Measurements from ENCODE around the gene TRIM31.

- TF ChIP-seq CTCF (IDR thresholded peaks at IDR 0.05; ENCODE audit: low read depth, low read length, missing input control): no peak
- TF ChIP-seq, protein P1, sequence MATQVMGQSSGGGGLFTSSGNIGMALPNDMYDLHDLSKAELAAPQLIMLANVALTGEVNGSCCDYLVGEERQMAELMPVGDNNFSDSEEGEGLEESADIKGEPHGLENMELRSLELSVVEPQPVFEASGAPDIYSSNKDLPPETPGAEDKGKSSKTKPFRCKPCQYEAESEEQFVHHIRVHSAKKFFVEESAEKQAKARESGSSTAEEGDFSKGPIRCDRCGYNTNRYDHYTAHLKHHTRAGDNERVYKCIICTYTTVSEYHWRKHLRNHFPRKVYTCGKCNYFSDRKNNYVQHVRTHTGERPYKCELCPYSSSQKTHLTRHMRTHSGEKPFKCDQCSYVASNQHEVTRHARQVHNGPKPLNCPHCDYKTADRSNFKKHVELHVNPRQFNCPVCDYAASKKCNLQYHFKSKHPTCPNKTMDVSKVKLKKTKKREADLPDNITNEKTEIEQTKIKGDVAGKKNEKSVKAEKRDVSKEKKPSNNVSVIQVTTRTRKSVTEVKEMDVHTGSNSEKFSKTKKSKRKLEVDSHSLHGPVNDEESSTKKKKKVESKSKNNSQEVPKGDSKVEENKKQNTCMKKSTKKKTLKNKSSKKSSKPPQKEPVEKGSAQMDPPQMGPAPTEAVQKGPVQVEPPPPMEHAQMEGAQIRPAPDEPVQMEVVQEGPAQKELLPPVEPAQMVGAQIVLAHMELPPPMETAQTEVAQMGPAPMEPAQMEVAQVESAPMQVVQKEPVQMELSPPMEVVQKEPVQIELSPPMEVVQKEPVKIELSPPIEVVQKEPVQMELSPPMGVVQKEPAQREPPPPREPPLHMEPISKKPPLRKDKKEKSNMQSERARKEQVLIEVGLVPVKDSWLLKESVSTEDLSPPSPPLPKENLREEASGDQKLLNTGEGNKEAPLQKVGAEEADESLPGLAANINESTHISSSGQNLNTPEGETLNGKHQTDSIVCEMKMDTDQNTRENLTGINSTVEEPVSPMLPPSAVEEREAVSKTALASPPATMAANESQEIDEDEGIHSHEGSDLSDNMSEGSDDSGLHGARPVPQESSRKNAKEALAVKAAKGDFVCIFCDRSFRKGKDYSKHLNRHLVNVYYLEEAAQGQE (IDR thresholded peaks at IDR 0.05): no peak
- TF ChIP-seq RAD21 (IDR thresholded peaks at IDR 0.05): no peak
- TF ChIP-seq GABPA (IDR thresholded peaks at IDR 0.05 in 1 of 2, conservative IDR thresholded peaks at IDR 0.05 in 1 of 2): no peak
- TF ChIP-seq JUND (IDR thresholded peaks at IDR 0.05): no peak
- TF ChIP-seq TAF1 (conservative IDR thresholded peaks at IDR 0.05): no peak
- TF ChIP-seq SP1 (IDR thresholded peaks at IDR 0.05): no peak
- no peak for TF ChIP-seq MAX (IDR thresholded peaks at IDR 0.05)
- TF ChIP-seq, protein P2, sequence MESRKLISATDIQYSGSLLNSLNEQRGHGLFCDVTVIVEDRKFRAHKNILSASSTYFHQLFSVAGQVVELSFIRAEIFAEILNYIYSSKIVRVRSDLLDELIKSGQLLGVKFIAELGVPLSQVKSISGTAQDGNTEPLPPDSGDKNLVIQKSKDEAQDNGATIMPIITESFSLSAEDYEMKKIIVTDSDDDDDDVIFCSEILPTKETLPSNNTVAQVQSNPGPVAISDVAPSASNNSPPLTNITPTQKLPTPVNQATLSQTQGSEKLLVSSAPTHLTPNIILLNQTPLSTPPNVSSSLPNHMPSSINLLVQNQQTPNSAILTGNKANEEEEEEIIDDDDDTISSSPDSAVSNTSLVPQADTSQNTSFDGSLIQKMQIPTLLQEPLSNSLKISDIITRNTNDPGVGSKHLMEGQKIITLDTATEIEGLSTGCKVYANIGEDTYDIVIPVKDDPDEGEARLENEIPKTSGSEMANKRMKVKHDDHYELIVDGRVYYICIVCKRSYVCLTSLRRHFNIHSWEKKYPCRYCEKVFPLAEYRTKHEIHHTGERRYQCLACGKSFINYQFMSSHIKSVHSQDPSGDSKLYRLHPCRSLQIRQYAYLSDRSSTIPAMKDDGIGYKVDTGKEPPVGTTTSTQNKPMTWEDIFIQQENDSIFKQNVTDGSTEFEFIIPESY (IDR thresholded peaks at IDR 0.05): no peak
- no peak for TF ChIP-seq YY1 (IDR thresholded peaks at IDR 0.05)
- no peak for TF ChIP-seq EGR1 (IDR thresholded peaks at IDR 0.05; ENCODE audit: low read depth in 2 of 2)
Observed at GRCh38 chr6:30135147-30135546, 22.3 kb upstream of the TRIM31 start.
